Islet of Langerhans (tissue), 1 donor: Measurements from ENCODE around the gene PLIN3.
"Not testable (repeated sequence)": the region's sequence is repeated elsewhere in the genome, so short reads cannot be mapped to it uniquely, and the experiment has no call there.

ENCODE experiments used
- FAIRE-seq: peaks from one replicate; lab custom pipeline; 2011; peaks lifted over from hg19 to GRCh38; lab: Jason Lieb, UNC

Gene PLIN3

GRCh38 chr19:4807188-4807587 lies 60.3 kb downstream of the PLIN3 start:
- no peak for FAIRE-seq

GRCh38 chr19:4806384-4806783 lies 61.1 kb downstream of the PLIN3 start:
- FAIRE-seq = no peak

GRCh38 chr19:4805140-4805539 lies 62.3 kb downstream of the PLIN3 start:
- not testable (repeated sequence) for FAIRE-seq

- FAIRE-seq = no peak
Measured at GRCh38 chr19:4803736-4804695, 63.5 kb downstream of the PLIN3 start.

- no peak for FAIRE-seq
Measured at GRCh38 chr19:4802711-4803110, 64.8 kb downstream of the PLIN3 start.

GRCh38 chr19:4801085-4801619 lies 66.3 kb downstream of the PLIN3 start:
- no peak for FAIRE-seq

GRCh38 chr19:4800591-4801081 lies 66.8 kb downstream of the PLIN3 start:
- no peak for FAIRE-seq

- no peak for FAIRE-seq
Measured at GRCh38 chr19:4795400-4795799, 72.1 kb downstream of the PLIN3 start.

GRCh38 chr19:4794971-4795370 lies 72.5 kb downstream of the PLIN3 start:
- FAIRE-seq = no peak

- FAIRE-seq = not testable (repeated sequence)
Measured at GRCh38 chr19:4793278-4793677, 74.2 kb downstream of the PLIN3 start.

GRCh38 chr19:4792866-4793195 lies 74.6 kb downstream of the PLIN3 start:
- FAIRE-seq = not testable (repeated sequence)

GRCh38 chr19:4792019-4792865 lies 75.2 kb downstream of the PLIN3 start:
- FAIRE-seq = not testable (repeated sequence)

GRCh38 chr19:4791183-4792018 lies 76.1 kb downstream of the PLIN3 start, which contains the start of gene FEM1A:
FEM1A (plus strand) TSS chr19:4791734; CDS start chr19:4791855, 121 bp downstream.
- FAIRE-seq = peak; percentile 97
